ENCODE results near the gene OR10G7. TPM values are rescaled to one million over a fixed set of nuclear protein-coding genes. Genes with fewer than 3 reads are reported as not detected.
A peak's percentile ranks its signal among the peaks of the same experiment; 100 is the strongest.

OR10G7 gene
- total RNA-seq, 2 experiments from 2014 or later, result not detected

- H3K27ac Mint-ChIP-seq, result no peak overlapping the region
- H3K9me3 Mint-ChIP-seq, result no peaks in the 10 kb centered on the region
- peaks cover 61% of the 10 kb centered on the region for H3K27me3 Mint-ChIP-seq
- ATAC-seq (ENCODE audit: poor library complexity) (no peak), DNase-seq (no peak)
- TF ChIP-seq CTCF (IDR thresholded peaks at IDR 0.05), result no peak
- Histone ChIP-seq H3K27me3 (ENCODE audit: control insufficient read depth in 1 of 2, insufficient read depth in 2 of 2, low read length in 2 of 2) (peaks cover 18 to 26% of the 10 kb centered on the region in 2 experiments), H3K36me3 (ENCODE audit: insufficient read depth, low read length) (no peaks in the 10 kb centered on the region), H3K4me3 (ENCODE audit: low read length) (no peak overlapping the region), H3K4me1 (ENCODE audit: insufficient read depth, low read length) (peaks cover 14% of the 10 kb centered on the region), H3K9me3 (ENCODE audit: control insufficient read depth in 1 of 2, insufficient read depth in 1 of 2, low read length in 2 of 2) (peaks cover 0 to 3% of the 10 kb centered on the region in 2 experiments), H3K27ac (ENCODE audit: low read depth in 1 of 2, low read length in 2 of 2) (no peak overlapping the region)
- CTCF ChIA-PET, result interaction anchor here (1.3 to 1.6 kb wide), 2 partner anchors 12 to 122 kb away, joined by 5 to 8 read pairs; no protein-coding TSS in a partner anchor
- intact Hi-C loops (cut with DNase I, micrococcal nuclease), result loop anchor here in 1 of 2 experiments (2.0 to 5.0 kb wide), 2 partner anchors 123 to 515 kb away; no protein-coding TSS in a partner anchor
- POLR2A ChIA-PET, result no interaction called here
- H3K4me1 Mint-ChIP-seq (ENCODE audit: low read depth), result peaks cover 15% of the 10 kb centered on the region
- H3K36me3 Mint-ChIP-seq (ENCODE audit: low read depth), result no peaks in the 10 kb centered on the region
- no peak overlapping the region for H3K4me3 Mint-ChIP-seq
Observed at GRCh38 chr11:124072147-124072546, 31.0 kb upstream of the OR10G7 start.

GRCh38 chr11:124071623-124071948, 30.5 kb upstream of the OR10G7 start:
- Histone ChIP-seq H3K4me3 (ENCODE audit: low read length) (no peak overlapping the region), H3K9me3 (ENCODE audit: control insufficient read depth in 1 of 2, insufficient read depth in 1 of 2, low read length in 2 of 2) (peaks cover 0 to 3% of the 10 kb centered on the region in 2 experiments), H3K27ac (ENCODE audit: low read depth in 1 of 2, low read length in 2 of 2) (no peak overlapping the region), H3K4me1 (ENCODE audit: insufficient read depth, low read length) (peaks cover 14% of the 10 kb centered on the region), H3K27me3 (ENCODE audit: control insufficient read depth in 1 of 2, insufficient read depth in 2 of 2, low read length in 2 of 2) (peaks cover 18 to 29% of the 10 kb centered on the region in 2 experiments), H3K36me3 (ENCODE audit: insufficient read depth, low read length) (no peaks in the 10 kb centered on the region)
- H3K4me1 Mint-ChIP-seq (ENCODE audit: low read depth), result peaks cover 12% of the 10 kb centered on the region
- TF ChIP-seq CTCF (IDR thresholded peaks at IDR 0.05), result peak; percentile 59
- intact Hi-C loops (cut with DNase I, micrococcal nuclease), result loop anchor here (1.0 to 5.0 kb wide), 2 partner anchors 124 to 516 kb away; no protein-coding TSS in a partner anchor
- CTCF ChIA-PET, result interaction anchor here (0.9 to 1.6 kb wide), 3 partner anchors 11 to 515 kb away, joined by 5 to 8 read pairs (median 6); no protein-coding TSS in a partner anchor
- no peak overlapping the region for H3K27ac Mint-ChIP-seq
- ATAC-seq (ENCODE audit: poor library complexity) (no peak), DNase-seq (no peak)
- no peak overlapping the region for H3K4me3 Mint-ChIP-seq
- POLR2A ChIA-PET, result no interaction called here
- peaks cover 62% of the 10 kb centered on the region for H3K27me3 Mint-ChIP-seq
- no peaks in the 10 kb centered on the region for H3K9me3 Mint-ChIP-seq
- H3K36me3 Mint-ChIP-seq (ENCODE audit: low read depth), result no peaks in the 10 kb centered on the region

DNA sequence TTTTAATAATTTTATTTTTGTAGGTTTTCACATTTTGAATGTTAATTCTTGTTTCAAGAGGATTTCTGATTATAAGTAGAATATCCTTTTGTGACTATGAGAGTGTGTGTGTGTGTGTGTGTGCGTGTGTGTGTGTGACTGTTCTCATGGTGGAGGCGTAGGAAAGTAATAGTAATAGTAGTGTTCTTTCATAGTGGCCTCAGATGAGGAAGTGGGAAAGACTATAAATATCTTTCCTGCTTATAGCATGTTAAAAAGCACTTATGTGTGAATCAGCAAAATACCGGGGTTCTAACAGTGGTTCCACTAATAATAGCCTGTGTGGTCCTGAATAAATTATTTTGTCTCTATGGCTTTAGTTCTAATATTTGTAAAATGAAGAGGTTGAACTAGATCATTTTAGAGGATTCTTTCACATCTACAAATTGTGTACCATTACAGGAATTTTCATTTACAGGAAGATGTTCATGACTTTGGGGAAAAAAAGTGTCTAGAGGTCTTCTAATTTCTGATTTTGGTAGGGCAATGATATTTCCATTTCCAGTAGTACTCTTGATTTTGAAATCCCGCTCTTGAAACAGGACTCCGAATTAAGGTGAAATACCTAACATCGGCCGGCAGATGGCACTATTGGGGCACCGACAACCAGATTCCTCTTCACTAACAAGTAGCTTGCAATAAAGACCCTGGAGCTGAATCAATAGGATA, 29.9 kb upstream of the OR10G7 start:
- Histone ChIP-seq H3K27me3 (ENCODE audit: control insufficient read depth in 1 of 2, insufficient read depth in 2 of 2, low read length in 2 of 2) (peaks cover 15 to 31% of the 10 kb centered on the region in 2 experiments), H3K36me3 (ENCODE audit: insufficient read depth, low read length) (no peaks in the 10 kb centered on the region), H3K4me3 (ENCODE audit: low read length) (no peak overlapping the region), H3K27ac (ENCODE audit: low read depth in 1 of 2, low read length in 2 of 2) (no peak overlapping the region), H3K9me3 (ENCODE audit: control insufficient read depth in 1 of 2, insufficient read depth in 1 of 2, low read length in 2 of 2) (peaks cover 0 to 3% of the 10 kb centered on the region in 2 experiments), H3K4me1 (ENCODE audit: insufficient read depth, low read length) (peaks cover 12% of the 10 kb centered on the region)
- Mint-ChIP-seq H3K4me3 (no peak overlapping the region), H3K4me1 (ENCODE audit: low read depth) (peaks cover 7% of the 10 kb centered on the region), H3K27ac (no peak overlapping the region), H3K9me3 (no peaks in the 10 kb centered on the region), H3K27me3 (peaks cover 62% of the 10 kb centered on the region), H3K36me3 (ENCODE audit: low read depth) (no peaks in the 10 kb centered on the region)
- ChIA-PET CTCF (interaction anchor here (0.9 to 1.6 kb wide), 3 partner anchors 10 to 515 kb away, joined by 5 to 8 read pairs (median 6); no protein-coding TSS in a partner anchor), POLR2A (no interaction called here)
- intact Hi-C loops (cut with DNase I, micrococcal nuclease), result loop anchor here (1.0 to 5.0 kb wide), 2 partner anchors 124 to 516 kb away; no protein-coding TSS in a partner anchor
- peak; percentile 88 for TF ChIP-seq CTCF (IDR thresholded peaks at IDR 0.05)
- DNase-seq, result peak; percentile 43 to 80 (median 54)
- peak; percentile 37 for ATAC-seq (ENCODE audit: poor library complexity)

Data from CD4-positive, alpha-beta T cell (primary cell).